Fibroblast of lung (primary cell): Measurements from ENCODE around the gene GNAI2. TPM values are rescaled to one million over a fixed set of nuclear protein-coding genes. Genes with fewer than 3 reads are reported as not detected.

Experiments
- DNase-seq, 2 donors: peaks; one replicate each; pipeline versions ENCODE4 v3.0.0 to v3.0.0-alpha.2; 2010; ENCODE audit warnings: low read depth in 2 of 2
- H2AFZ ChIP-seq: 2 replicates; pipeline ENCODE4 v1.5.1; 2012; ENCODE audit warnings: low read length, control low read depth, inconsistent platforms
- H3K27ac ChIP-seq: 2 replicates; pipeline ENCODE4 v1.5.1; 2011; ENCODE audit warnings: low read length, control low read depth; ENCODE audit not compliant: insufficient read depth
- H3K27me3 ChIP-seq: 2 replicates; pipeline ENCODE4 v1.5.1; 2011; ENCODE audit warnings: mild to moderate bottlenecking, low read length; ENCODE audit not compliant: control insufficient read depth, insufficient read depth
- H3K36me3 ChIP-seq: 2 replicates; pipeline ENCODE4 v1.5.1; 2011; ENCODE audit warnings: low read length; ENCODE audit not compliant: control insufficient read depth, insufficient read depth
- H3K4me1 ChIP-seq: 2 replicates; pipeline ENCODE4 v1.5.1; 2011; ENCODE audit warnings: low read length; ENCODE audit not compliant: control insufficient read depth, insufficient read depth; ENCODE audit errors: extremely low read depth
- H3K4me2 ChIP-seq: 2 replicates; pipeline ENCODE4 v1.5.1; 2011; ENCODE audit warnings: low read length, control low read depth; ENCODE audit not compliant: insufficient read depth; ENCODE audit errors: extremely low read depth
- H3K4me3 ChIP-seq, 4 experiments: fragments of 200-600 bp in 1 of 4; sonication (generic) in 1 of 4; replicated peaks in 1 of 4; 2 replicates each; pipeline ENCODE4 v1.5.1; 2011 to 2016; ENCODE audit warnings: low read length in 4 of 4, low read depth in 3 of 4, mild to moderate bottlenecking in 3 of 4, control low read depth in 2 of 4, inconsistent platforms in 1 of 4, mixed read lengths in 1 of 4; ENCODE audit not compliant: insufficient read depth in 1 of 4; ENCODE audit errors: control extremely low read depth in 1 of 4
- H3K79me2 ChIP-seq: 2 replicates; pipeline ENCODE4 v1.5.1; 2012; ENCODE audit warnings: mild to moderate bottlenecking, low read length, inconsistent platforms; ENCODE audit not compliant: control insufficient read depth, insufficient read depth
- H3K9ac ChIP-seq: 2 replicates; pipeline ENCODE4 v1.5.1; 2011; ENCODE audit warnings: mild to moderate bottlenecking, low read length, control low read depth; ENCODE audit not compliant: insufficient read depth
- H3K9me3 ChIP-seq: 2 replicates; pipeline ENCODE4 v1.5.1; 2012; ENCODE audit warnings: low read depth, low read length; ENCODE audit not compliant: control insufficient read depth, insufficient read depth
- H4K20me1 ChIP-seq: 2 replicates; pipeline ENCODE4 v1.5.1; 2011; ENCODE audit warnings: low read length; ENCODE audit not compliant: control insufficient read depth, insufficient read depth; ENCODE audit errors: extremely low read depth
- EZH2 ChIP-seq: IDR thresholded peaks from 2 replicates; pipeline ENCODE4 v1.5.1; 2012; ENCODE audit warnings: low read length, control low read depth, mild to moderate bottlenecking; ENCODE audit errors: missing control alignments
- polyA plus RNA-seq, 2 donors: library from polyadenylated mRNA; depleted of rRNA in 1 of 2; stranded (reverse) in 1 of 2; unstranded in 1 of 2; fragments of >200 nt; gene quantifications; 2 replicates each; pipeline ENCODE4 v1.2.1, GENCODE V29; 2011 to 2012; ENCODE audit warnings: missing spikeins in 1 of 2
- total RNA-seq: library from RNA; depleted of rRNA; stranded (reverse); fragments of >200 nt; gene quantifications from 2 replicates; pipeline ENCODE4 v1.2.1, GENCODE V29; 2014
- TF ChIP-seq, protein P1 (sequence below), 2 donors: IDR thresholded peaks in 1 of 2; conservative IDR thresholded peaks in 1 of 2; 1 replicate in 1 of 2; 2 replicates in 1 of 2; pipeline ENCODE4 v1.5.1; 2011 to 2012; ENCODE audit warnings: low read length in 2 of 2, control low read depth in 1 of 2, inconsistent platforms in 1 of 2, low read depth in 1 of 2, mild to moderate bottlenecking in 1 of 2

GNAI2 gene
- total and polyA plus RNA-seq, 2 donors (not counting 1 experiment from before 2014, with no cell fraction given), result 238 to 704 TPM

DNA sequence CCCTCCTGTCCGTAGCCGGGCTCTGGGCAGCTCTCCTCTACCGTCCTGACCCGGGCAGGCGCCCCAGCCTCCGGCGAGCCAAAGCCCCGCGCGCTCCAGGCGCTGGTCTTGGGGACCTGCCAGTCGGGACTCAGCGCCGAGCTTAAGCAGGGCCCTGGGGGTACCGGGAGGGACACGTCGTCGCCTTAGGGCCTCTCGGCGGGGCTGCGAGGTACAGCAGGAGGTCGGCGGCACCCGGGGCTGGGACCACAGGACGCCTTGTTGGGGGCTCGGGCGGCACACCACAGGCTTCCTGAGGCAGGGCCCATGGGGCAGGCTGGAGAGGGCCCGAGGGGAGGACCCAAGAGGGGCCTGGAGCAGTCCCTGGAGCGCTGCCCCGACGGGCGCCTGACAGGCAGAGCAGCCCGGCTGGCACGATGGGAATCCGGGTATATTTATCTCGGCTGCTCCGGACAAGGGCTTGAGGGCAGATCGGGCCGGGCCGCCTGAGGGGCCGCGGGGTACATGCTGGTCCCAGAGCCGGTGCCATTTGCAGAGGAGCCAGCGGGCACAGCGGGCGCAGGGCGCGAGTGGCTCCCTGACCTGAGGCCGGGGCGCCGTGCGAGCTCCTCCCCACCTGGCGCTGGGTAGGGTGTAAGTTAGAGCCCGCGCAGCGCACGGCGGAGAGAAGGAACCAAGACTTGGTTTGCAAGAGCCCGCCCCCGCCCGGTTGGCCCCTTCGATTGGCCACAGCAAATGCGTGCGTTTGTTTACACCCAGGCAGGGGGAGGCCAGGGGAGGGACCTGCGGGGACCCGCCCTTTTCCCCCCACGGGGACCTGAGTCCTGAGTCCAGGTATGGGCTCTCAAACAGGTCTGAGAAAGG is 30.4 kb upstream of the GNAI2 start:
- H3K4me1 ChIP-seq, result no peaks in the 10 kb centered on the region
- H3K36me3 ChIP-seq, result no peaks in the 10 kb centered on the region
- no peak overlapping the region for H2AFZ ChIP-seq
- H3K27ac ChIP-seq, result no peak overlapping the region
- peak overlapping the region in 2 of 4 experiments; percentile 16 to 22 for H3K4me3 ChIP-seq
- peak; percentile 96 for TF ChIP-seq EZH2
- TF ChIP-seq, protein P1, sequence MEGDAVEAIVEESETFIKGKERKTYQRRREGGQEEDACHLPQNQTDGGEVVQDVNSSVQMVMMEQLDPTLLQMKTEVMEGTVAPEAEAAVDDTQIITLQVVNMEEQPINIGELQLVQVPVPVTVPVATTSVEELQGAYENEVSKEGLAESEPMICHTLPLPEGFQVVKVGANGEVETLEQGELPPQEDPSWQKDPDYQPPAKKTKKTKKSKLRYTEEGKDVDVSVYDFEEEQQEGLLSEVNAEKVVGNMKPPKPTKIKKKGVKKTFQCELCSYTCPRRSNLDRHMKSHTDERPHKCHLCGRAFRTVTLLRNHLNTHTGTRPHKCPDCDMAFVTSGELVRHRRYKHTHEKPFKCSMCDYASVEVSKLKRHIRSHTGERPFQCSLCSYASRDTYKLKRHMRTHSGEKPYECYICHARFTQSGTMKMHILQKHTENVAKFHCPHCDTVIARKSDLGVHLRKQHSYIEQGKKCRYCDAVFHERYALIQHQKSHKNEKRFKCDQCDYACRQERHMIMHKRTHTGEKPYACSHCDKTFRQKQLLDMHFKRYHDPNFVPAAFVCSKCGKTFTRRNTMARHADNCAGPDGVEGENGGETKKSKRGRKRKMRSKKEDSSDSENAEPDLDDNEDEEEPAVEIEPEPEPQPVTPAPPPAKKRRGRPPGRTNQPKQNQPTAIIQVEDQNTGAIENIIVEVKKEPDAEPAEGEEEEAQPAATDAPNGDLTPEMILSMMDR (conservative IDR thresholded peaks at IDR 0.05 in 1 of 2, IDR thresholded peaks at IDR 0.05 in 1 of 2; ENCODE audit: low read depth in 1 of 2, low read length in 2 of 2), result no peak
- H3K9me3 ChIP-seq, result no peaks in the 10 kb centered on the region
- no peaks in the 10 kb centered on the region for H3K79me2 ChIP-seq
- no peak overlapping the region for H3K9ac ChIP-seq
- peak in 1 of 2 donors; percentile 27 for DNase-seq
- peaks cover 47% of the 10 kb centered on the region for H3K27me3 ChIP-seq
- no peak overlapping the region for H3K4me2 ChIP-seq
- no peaks in the 10 kb centered on the region for H4K20me1 ChIP-seq

DNA sequence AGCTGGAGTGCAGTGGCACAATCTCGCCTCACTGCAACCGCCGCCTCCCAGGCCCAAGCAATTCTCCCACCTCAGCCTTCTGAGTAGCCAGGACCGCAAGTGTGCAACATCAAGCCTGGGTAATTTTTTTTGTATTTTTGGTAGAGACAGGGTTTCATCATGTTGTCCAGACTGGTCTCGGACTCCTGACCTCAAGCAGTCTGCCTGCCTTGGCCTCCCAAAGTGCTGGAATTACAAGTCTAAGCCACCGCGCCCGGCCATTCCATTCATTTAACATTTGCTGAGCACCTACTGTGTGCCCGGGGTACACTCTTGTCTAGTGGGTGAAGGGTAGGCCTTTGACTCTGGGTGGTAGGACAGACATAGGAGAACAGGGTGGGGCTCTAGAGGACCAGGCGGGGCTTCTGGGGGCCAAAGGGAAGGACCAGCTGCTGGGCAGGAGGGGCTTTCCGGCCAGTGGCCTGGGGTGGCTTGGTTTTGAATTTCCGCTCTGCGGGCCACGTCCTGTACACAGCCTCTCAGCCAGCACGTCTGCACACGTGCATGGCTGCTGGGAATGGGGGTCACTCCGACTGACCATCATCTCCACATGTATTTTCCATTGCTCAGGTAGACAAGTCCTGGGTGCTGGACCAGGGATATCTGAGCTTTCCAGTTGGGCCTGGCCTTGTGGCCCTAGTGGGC is 28.5 kb upstream of the GNAI2 start:
- Histone ChIP-seq H3K4me1 (no peaks in the 10 kb centered on the region), H3K79me2 (no peaks in the 10 kb centered on the region), H3K36me3 (no peaks in the 10 kb centered on the region), H4K20me1 (no peaks in the 10 kb centered on the region), H3K9ac (no peak overlapping the region), H3K4me2 (no peak overlapping the region), H3K4me3 (no peak overlapping the region), H2AFZ (no peak overlapping the region), H3K9me3 (no peaks in the 10 kb centered on the region), H3K27ac (no peak overlapping the region), H3K27me3 (peaks cover 32% of the 10 kb centered on the region)
- DNase-seq, result no peak
- TF ChIP-seq, protein P1 (conservative IDR thresholded peaks at IDR 0.05 in 1 of 2, IDR thresholded peaks at IDR 0.05 in 1 of 2; ENCODE audit: low read depth in 1 of 2, low read length in 2 of 2), result no peak
- TF ChIP-seq EZH2, result no peak

DNA sequence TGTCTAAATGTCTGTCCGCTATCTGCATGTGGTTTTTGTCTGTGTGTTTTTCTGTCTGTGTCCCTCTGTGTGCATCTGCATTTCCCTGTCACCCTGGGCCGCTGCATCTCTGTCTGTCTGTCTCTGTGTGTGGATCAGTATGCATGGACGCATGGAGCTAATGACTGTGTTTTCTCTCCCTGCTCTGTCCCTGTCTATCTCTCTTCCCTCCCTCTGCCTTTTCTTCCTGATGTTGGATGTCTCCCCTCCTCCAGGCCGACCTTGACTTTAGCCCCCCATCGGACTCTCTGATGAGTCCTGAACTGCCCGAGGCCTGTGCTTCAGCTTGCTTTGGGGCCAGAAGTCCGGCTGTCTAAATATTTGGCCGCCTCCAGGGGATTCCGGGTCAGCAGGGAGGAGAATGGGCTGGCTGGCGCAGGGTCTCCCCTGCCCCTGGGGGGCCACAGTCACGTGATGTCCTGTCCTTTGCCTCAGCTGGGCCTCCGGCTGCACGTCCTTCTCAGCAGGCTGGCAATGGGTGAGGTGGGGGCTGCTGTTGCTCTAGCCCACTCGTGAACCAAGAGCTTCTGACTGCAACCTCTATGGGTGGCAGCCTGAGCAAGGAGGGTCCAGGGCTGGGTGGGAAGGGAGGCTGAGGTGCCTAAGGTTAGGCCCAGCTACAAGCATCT is 27.2 kb upstream of the GNAI2 start:
- Histone ChIP-seq H3K4me1 (no peaks in the 10 kb centered on the region), H2AFZ (no peak overlapping the region), H3K4me3 (no peak overlapping the region), H3K79me2 (no peaks in the 10 kb centered on the region), H3K27ac (no peak overlapping the region), H3K9ac (no peak overlapping the region), H3K4me2 (no peak overlapping the region), H3K27me3 (peaks cover 21% of the 10 kb centered on the region), H3K9me3 (no peaks in the 10 kb centered on the region), H4K20me1 (no peaks in the 10 kb centered on the region), H3K36me3 (no peaks in the 10 kb centered on the region)
- DNase-seq, result no peak
- TF ChIP-seq, protein P1 (conservative IDR thresholded peaks at IDR 0.05 in 1 of 2, IDR thresholded peaks at IDR 0.05 in 1 of 2; ENCODE audit: low read depth in 1 of 2, low read length in 2 of 2), result no peak
- TF ChIP-seq EZH2, result no peak
